ENCODE data around the gene ZC3H15.
"Not testable (repeated sequence)": the region's sequence is repeated elsewhere in the genome, so short reads cannot be mapped to it uniquely, and the experiment has no call there.

DNA sequence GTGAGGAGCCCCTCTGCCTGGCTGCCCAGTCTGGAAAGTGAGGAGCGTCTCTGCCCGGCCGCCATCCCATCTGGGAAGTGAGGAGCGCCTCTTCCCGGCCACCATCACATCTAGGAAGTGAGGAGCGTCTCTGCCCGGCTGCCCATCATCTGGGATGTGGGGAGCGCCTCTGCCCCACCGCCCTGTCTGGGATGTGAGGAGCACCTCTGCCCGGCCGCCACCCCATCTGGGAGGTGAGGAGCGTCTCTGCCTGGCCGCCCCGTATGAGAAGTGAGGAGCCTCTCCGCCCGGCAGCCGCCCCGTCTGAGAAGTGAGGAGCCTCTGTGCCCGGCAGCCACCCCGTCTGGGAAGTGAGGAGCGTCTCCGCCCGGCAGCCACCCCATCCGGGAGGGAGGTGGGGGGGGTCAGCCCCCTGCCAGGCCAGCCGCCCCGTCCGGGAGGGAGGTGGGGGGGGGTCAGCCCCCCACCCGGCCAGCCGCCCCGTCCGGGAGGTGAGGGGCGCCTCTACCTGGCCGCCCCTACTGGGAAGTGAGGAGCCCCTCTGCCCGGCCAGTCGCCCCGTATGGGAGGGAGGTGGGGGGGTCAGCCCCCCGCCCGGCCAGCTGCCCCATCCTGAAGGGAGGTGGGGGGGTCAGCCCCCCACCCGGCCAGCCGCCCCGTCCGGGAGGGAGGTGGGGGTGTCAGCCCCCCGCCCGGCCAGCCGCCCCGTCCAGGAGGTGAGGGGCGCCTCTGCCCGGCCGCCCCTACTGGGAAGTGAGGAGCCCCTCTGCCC, 13.2 kb upstream of the ZC3H15 start:
- not testable (repeated sequence) for TF ChIP-seq CBX8 (IDR thresholded peaks at IDR 0.05); E2F6 (IDR thresholded peaks at IDR 0.05; ENCODE audit: borderline replicate concordance, low read depth); MAZ (IDR thresholded peaks at IDR 0.05; ENCODE audit: borderline replicate concordance, low read depth, low read length); PHF8 (IDR thresholded peaks at IDR 0.05; ENCODE audit: borderline replicate concordance, low read depth); MAFK (IDR thresholded peaks at IDR 0.05; ENCODE audit: partially characterized antibody); SMC3 (IDR thresholded peaks at IDR 0.05); REST (IDR thresholded peaks at IDR 0.05); POLR2A (IDR thresholded peaks at IDR 0.05; ENCODE audit: low read length); RAD21 (conservative IDR thresholded peaks at IDR 0.05 in 1 of 2, IDR thresholded peaks at IDR 0.05 in 1 of 2); JUN (IDR thresholded peaks at IDR 0.05); MAX (IDR thresholded peaks at IDR 0.05)
- TF ChIP-seq, protein P1, sequence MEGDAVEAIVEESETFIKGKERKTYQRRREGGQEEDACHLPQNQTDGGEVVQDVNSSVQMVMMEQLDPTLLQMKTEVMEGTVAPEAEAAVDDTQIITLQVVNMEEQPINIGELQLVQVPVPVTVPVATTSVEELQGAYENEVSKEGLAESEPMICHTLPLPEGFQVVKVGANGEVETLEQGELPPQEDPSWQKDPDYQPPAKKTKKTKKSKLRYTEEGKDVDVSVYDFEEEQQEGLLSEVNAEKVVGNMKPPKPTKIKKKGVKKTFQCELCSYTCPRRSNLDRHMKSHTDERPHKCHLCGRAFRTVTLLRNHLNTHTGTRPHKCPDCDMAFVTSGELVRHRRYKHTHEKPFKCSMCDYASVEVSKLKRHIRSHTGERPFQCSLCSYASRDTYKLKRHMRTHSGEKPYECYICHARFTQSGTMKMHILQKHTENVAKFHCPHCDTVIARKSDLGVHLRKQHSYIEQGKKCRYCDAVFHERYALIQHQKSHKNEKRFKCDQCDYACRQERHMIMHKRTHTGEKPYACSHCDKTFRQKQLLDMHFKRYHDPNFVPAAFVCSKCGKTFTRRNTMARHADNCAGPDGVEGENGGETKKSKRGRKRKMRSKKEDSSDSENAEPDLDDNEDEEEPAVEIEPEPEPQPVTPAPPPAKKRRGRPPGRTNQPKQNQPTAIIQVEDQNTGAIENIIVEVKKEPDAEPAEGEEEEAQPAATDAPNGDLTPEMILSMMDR (IDR thresholded peaks at IDR 0.05) = not testable (repeated sequence)
- TF ChIP-seq, protein P2, sequence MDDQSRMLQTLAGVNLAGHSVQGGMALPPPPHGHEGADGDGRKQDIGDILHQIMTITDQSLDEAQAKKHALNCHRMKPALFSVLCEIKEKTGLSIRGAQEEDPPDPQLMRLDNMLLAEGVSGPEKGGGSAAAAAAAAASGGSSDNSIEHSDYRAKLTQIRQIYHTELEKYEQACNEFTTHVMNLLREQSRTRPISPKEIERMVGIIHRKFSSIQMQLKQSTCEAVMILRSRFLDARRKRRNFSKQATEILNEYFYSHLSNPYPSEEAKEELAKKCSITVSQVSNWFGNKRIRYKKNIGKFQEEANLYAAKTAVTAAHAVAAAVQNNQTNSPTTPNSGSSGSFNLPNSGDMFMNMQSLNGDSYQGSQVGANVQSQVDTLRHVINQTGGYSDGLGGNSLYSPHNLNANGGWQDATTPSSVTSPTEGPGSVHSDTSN (IDR thresholded peaks at IDR 0.05) = not testable (repeated sequence)

Data from A549 (cell line).